Measurements from ENCODE around the gene KCNMB2. TPM values are rescaled to one million over a fixed set of nuclear protein-coding genes. Genes with fewer than 3 reads are reported as not detected.

The KCNMB2 gene
- polyA plus RNA-seq, 2 of the 4 experiments (the other 2 are of a cell fraction): not detected

GRCh38 chr3:178712247-178712646 lies 176.0 kb downstream of the KCNMB2 start:
- ChIA-PET CTCF (no interaction called here), POLR2A (no interaction called here)
- FAIRE-seq: no peak
- no peak overlapping the region for H3K27ac ChIP-seq
- TF ChIP-seq EHF (CRISPR knock-in tag; IDR thresholded peaks at IDR 0.05): no peak
- TF ChIP-seq, protein P1, sequence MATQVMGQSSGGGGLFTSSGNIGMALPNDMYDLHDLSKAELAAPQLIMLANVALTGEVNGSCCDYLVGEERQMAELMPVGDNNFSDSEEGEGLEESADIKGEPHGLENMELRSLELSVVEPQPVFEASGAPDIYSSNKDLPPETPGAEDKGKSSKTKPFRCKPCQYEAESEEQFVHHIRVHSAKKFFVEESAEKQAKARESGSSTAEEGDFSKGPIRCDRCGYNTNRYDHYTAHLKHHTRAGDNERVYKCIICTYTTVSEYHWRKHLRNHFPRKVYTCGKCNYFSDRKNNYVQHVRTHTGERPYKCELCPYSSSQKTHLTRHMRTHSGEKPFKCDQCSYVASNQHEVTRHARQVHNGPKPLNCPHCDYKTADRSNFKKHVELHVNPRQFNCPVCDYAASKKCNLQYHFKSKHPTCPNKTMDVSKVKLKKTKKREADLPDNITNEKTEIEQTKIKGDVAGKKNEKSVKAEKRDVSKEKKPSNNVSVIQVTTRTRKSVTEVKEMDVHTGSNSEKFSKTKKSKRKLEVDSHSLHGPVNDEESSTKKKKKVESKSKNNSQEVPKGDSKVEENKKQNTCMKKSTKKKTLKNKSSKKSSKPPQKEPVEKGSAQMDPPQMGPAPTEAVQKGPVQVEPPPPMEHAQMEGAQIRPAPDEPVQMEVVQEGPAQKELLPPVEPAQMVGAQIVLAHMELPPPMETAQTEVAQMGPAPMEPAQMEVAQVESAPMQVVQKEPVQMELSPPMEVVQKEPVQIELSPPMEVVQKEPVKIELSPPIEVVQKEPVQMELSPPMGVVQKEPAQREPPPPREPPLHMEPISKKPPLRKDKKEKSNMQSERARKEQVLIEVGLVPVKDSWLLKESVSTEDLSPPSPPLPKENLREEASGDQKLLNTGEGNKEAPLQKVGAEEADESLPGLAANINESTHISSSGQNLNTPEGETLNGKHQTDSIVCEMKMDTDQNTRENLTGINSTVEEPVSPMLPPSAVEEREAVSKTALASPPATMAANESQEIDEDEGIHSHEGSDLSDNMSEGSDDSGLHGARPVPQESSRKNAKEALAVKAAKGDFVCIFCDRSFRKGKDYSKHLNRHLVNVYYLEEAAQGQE (IDR thresholded peaks at IDR 0.05): no peak
- TF ChIP-seq RAD21 (conservative IDR thresholded peaks at IDR 0.05 in 1 of 2, IDR thresholded peaks at IDR 0.05 in 1 of 2): no peak
- no peak for TF ChIP-seq MAFK (IDR thresholded peaks at IDR 0.05; ENCODE audit: partially characterized antibody)
- no peak for TF ChIP-seq JUN (IDR thresholded peaks at IDR 0.05)
- no peak overlapping the region for H3K4me2 ChIP-seq
- no peak for ATAC-seq
- WGBS (ENCODE audit: missing lambda C conversion rate): 63% methylated on average over 5 of the region's 5 CpGs
- no peak overlapping the region for H3K4me3 ChIP-seq
- H3K9me3 ChIP-seq: no peaks in the 10 kb centered on the region
- no peaks in the 10 kb centered on the region for H3K4me1 ChIP-seq
- DNase-seq (ENCODE audit: low read depth in 1 of 2, low spot score in 1 of 2): no peak

- CTCF ChIA-PET: interaction anchor here (0.7 kb wide), 1 partner anchor 83 kb away, joined by 3 read pairs; no protein-coding TSS in a partner anchor
- FAIRE-seq: no peak
Measured at GRCh38 chr3:178714925-178715832, 178.9 kb downstream of the KCNMB2 start.

More at GRCh38 chr3:178714925-178715832, 178.9 kb downstream of the KCNMB2 start:
- POLR2A ChIA-PET: no interaction called here
- TF ChIP-seq SREBF2 (IDR thresholded peaks at IDR 0.05): no peak
- no peak for TF ChIP-seq KDM5A (IDR thresholded peaks at IDR 0.05)
- no peak for TF ChIP-seq ELK1 (IDR thresholded peaks at IDR 0.05; ENCODE audit: low read depth, low read length)
- no peak for TF ChIP-seq EHMT2 (IDR thresholded peaks at IDR 0.05; ENCODE audit: low read depth)
- no peak for TF ChIP-seq CBX8 (IDR thresholded peaks at IDR 0.05)
- TF ChIP-seq MYC (IDR thresholded peaks at IDR 0.05; ENCODE audit: borderline replicate concordance, low read length): no peak
- TF ChIP-seq RARB (CRISPR knock-in tag; IDR thresholded peaks at IDR 0.05): no peak
- no peak for TF ChIP-seq ZFP36 (IDR thresholded peaks at IDR 0.05; ENCODE audit: borderline replicate concordance, partially characterized antibody)
- no peak for TF ChIP-seq E2F6 (IDR thresholded peaks at IDR 0.05; ENCODE audit: borderline replicate concordance, low read depth)
- TF ChIP-seq CBX2 (IDR thresholded peaks at IDR 0.05; ENCODE audit: borderline replicate concordance, low read depth): no peak
- TF ChIP-seq POLR2AphosphoS2 (conservative IDR thresholded peaks at IDR 0.05; ENCODE audit: low read length): no peak
- TF ChIP-seq, protein P2, sequence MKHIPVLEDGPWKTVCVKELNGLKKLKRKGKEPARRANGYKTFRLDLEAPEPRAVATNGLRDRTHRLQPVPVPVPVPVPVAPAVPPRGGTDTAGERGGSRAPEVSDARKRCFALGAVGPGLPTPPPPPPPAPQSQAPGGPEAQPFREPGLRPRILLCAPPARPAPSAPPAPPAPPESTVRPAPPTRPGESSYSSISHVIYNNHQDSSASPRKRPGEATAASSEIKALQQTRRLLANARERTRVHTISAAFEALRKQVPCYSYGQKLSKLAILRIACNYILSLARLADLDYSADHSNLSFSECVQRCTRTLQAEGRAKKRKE (CRISPR knock-in tag; IDR thresholded peaks at IDR 0.05; ENCODE audit: low read depth): no peak
- no peak for TF ChIP-seq RNF2 (IDR thresholded peaks at IDR 0.05; ENCODE audit: borderline replicate concordance, low read depth)
- no peak for TF ChIP-seq USF2 (IDR thresholded peaks at IDR 0.05)
- no peak for TF ChIP-seq EP300 (IDR thresholded peaks at IDR 0.05)
- TF ChIP-seq KDM1A (IDR thresholded peaks at IDR 0.05; ENCODE audit: low read depth): no peak
- TF ChIP-seq CHD4 (IDR thresholded peaks at IDR 0.05; ENCODE audit: borderline replicate concordance): no peak
- TF ChIP-seq JUN (IDR thresholded peaks at IDR 0.05): no peak
- H3K4me2 ChIP-seq: no peak overlapping the region
- H3K4me3 ChIP-seq: no peak overlapping the region
- H3K9me3 ChIP-seq: no peaks in the 10 kb centered on the region
- ATAC-seq: no peak
- DNase-seq (ENCODE audit: low read depth in 1 of 2, low spot score in 1 of 2): no peak
- no peaks in the 10 kb centered on the region for H3K4me1 ChIP-seq
- WGBS (ENCODE audit: missing lambda C conversion rate): 21% methylated on average over 4 of the region's 4 CpGs
- H3K27ac ChIP-seq: no peak overlapping the region

Data from A549 (cell line).